Activated CD4-positive, alpha-beta T cell treated with anti-CD3 and anti-CD28 coated beads for 4 hours (primary cell): Measurements from ENCODE around the gene THG1L.
"Not testable (repeated sequence)": the region's sequence is repeated elsewhere in the genome, so short reads cannot be mapped to it uniquely, and the experiment has no call there.

ENCODE experiments used
- DNase-seq, 2 donors: peaks; one replicate each; pipeline ENCODE4 v3.0.0-alpha.2; 2020

THG1L gene

DNA sequence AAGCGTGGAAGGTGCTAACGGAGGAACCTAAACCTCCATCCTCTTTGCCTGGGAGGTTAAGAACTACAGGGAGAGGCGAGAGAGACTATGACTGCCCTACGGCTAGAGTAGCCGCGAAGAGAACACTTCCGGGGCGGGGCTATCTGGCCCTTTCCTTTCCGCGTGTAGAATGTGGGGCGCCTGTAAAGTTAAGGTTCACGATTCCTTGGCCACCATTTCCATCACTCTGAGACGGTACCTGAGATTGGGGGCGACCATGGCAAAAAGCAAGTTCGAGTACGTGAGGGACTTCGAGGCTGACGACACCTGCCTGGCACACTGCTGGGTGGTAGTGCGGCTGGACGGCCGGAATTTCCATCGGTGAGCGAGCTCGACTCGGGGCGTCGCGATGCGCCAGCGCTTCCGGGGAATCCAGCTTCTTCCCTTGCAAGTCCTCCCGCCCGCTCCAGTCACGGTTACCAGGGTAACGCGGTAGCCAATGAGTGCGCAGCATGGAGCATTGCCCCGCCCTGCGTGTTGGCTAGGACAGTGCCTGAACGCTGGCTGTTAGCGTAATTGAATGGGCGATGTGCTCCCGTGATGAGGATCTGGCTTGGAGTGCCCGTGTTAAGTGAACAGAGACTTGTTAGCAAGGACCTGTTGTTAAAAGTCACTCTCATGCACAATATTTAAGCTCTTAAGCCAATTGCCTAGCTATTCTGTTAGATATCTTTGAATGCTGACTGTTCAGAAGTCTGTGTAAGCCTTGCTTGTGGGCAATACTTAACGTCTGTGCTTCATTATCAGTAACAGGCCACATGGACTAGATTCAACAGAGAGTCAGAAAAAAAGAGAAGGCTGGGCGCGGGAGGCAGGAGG lies at the start of gene THG1L:
THG1L (plus strand) TSS at position 149 of the 858 bp plus-strand sequence; CDS start at position 170, 21 bp downstream.
- peak; percentile 97 to 99 for DNase-seq

DNA sequence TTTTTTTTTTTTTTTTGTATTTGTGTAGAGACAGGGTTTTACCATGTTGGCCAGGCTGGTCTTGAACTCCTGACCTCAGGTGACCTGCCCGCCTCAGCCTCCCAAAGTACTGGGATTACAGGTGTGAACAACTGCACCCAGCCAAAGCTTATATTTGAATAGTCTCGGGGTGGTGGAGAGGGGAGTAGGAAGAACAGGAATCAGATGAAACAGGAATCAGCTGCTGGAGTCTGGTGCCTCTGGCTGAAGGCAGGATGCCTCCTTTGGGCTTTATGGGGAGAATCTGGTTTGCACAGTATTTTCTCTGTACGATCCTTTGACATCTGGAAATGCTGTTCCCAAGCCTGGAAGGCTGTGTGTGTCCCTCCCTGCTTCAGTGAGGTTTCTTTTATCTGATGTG lies 49.0 kb upstream of the THG1L start:
- DNase-seq, result no peak

- DNase-seq, result not testable (repeated sequence)
Measured at GRCh38 chr5:157686276-157687197, 44.7 kb upstream of the THG1L start.

DNA sequence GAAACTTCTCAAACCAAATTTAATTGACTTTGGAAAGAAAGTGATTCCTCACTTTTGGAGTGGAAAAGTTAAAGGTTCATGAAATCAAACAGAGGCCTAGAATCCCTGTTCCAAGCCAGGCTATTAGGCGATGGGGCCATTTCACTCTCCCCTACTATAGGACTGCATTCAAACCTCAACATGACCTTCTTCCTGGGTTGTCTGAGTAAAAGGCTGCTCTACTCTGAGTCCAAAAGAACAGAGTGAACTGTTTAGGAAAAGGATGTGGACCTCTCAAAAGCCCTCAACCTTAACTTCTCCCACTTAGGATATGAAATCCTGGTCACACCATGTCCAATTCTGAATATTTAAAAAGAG lies 44.0 kb upstream of the THG1L start:
- DNase-seq, result no peak

GRCh38 chr5:157689942-157690689 lies 41.1 kb upstream of the THG1L start:
- DNase-seq, result peak; percentile 17 to 40

DNA sequence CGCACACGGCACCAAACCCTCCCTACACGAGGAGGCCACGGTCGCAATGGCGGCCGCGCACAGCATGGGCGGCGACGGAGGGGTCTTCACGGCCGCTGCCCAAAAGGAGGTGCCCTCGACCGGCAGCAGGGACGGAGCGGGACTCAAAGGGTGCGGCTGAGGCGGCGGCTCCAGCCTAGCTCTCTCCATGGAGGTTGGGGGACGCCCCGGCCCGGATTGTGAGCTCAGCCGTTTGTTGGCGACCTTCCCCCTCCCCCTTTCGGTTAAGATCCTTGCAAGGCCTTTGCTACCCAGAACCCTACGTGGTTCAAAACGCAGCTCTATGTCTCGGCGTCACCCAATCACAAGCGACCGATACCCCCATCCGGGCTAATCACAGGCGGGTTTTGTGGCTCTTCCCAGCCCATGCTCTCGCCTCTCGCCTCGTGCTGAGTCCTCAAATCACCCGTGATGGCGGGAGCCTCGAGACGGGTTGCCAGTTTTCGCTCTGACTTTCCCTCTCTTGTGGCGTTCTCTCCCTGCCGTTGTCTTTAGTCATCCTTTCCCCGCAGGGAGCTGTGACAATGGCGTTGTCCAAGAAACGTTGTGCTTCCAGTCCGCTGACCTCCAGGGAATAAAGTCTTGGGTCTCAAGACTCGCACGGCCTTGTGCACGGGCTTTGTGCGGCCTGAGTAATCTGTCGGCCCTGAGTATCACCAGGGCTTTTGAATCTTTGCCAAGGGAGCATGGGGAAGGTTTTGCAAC lies 40.4 kb upstream of the THG1L start:
- no peak for DNase-seq

DNA sequence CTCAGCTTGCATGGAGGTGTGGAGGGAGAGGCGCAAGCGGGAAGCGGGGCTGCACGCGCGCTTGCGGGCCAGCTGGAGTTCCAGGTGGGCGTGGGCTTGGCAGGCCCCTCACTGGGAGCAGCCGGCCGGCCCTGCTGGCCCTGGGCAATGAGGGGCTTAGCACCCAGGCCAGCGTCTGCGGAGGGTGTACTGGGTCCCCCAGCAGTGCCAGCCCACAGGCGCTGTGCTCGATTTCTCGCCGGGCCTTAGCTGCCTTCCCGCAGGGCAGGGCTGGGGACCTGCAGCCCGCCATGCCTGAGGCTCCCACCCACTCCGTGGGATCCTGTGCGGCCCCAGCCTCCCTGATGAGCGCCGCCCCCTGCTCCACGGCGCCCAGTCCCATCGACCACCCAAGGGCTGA lies 37.4 kb upstream of the THG1L start:
- DNase-seq, result not testable (repeated sequence)

DNA sequence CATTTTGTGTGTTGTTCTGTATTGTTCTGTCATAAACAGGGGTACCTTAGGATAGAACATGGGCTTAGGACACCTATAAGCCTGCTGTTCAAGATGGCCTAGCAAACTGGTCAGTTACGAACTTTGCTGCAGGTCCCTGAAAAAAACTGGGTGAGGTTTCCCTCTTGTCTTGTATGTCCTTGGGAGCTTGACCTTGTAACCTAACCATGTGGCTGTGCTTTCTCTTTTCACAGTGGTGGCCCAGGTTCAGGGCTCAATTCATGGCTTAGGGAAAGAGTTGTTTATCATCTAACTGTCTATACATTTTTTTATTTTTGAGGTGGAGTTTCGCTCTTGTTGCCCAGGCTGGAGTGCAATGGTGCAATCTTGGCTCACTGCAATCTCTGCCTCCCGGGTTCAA lies 35.1 kb upstream of the THG1L start:
- DNase-seq, result not testable (repeated sequence)

DNA sequence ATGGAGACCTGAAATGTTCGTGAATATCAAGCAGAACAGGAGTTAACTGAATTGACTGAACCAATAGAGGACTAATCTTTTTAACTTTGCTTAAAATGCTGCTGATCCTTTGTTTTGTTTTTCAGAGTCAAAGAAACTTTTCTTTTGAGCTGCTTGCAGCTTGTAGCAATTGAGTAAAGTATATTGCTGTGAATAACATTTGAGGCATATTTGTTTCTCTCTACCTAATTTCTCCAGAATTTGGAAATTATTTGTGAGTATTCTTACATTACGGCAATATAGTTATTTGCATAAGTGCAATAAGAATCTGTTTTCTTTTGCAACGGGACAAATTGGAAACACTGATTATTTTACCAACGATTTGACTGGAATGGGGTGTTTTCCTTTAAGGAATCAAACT lies 32.5 kb upstream of the THG1L start:
- not testable (repeated sequence) for DNase-seq

- DNase-seq, result no peak
Measured at GRCh38 chr5:157703736-157704135, 27.5 kb upstream of the THG1L start.

GRCh38 chr5:157708866-157709265 lies 22.4 kb upstream of the THG1L start:
- DNase-seq, result no peak

DNA sequence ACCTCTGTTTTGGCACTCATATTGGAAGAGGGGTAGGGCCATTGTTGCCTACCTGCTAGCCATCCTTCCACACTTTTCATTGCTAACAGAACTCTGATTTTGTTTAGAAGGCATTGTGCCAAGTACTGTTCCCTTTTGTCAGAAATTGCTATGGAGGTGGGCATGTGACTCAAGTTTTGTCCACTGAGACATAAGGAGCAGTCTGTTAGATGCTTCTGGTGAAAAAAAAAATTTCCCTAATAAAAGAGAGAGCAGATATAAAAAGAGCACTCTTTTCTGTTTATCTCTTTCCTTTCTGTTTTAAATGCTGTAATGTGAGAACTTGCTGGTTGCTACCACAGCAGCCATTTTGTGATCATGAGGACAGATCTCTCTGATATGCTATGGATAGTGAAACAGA lies 21.9 kb upstream of the THG1L start:
- no peak for DNase-seq

GRCh38 chr5:157710431-157710830 lies 20.8 kb upstream of the THG1L start:
- DNase-seq, result no peak

- DNase-seq, result no peak
Measured at GRCh38 chr5:157710882-157711281, 20.3 kb upstream of the THG1L start.

- no peak for DNase-seq
Measured at GRCh38 chr5:157713830-157714595, 17.2 kb upstream of the THG1L start.

DNA sequence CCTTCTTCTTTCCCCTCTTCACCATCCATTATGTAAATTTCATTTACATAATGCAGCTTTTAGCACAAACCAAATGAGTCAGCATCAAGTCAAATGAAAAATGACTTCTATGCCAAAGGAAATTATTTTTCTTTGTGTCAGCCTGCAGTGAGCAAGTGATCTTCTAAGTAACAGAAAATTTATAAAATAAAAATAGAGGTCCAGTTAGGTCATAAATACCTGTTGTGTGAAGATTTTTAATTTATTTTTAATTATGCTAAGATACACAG lies 16.7 kb upstream of the THG1L start:
- no peak for DNase-seq

DNA sequence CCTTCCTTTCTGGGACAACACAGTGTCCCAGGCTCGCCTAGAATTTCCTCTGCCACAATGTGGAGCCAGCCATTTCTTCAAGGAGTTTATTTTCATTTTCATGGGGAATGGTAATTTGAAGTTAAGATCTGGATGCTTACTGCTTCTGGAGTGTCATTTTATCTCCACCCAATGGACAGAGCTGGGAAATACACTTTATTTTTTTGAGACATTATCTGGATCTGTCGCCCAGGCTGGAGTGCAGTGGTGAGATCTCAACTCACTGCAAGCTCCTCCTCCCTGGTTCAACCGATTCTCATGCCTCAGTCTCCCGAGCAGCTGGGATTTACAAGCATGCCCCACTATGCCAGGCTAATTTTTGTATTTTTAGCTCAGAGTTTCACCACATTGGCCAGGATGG lies 12.7 kb upstream of the THG1L start:
- peak; percentile 8 to 11 for DNase-seq

DNA sequence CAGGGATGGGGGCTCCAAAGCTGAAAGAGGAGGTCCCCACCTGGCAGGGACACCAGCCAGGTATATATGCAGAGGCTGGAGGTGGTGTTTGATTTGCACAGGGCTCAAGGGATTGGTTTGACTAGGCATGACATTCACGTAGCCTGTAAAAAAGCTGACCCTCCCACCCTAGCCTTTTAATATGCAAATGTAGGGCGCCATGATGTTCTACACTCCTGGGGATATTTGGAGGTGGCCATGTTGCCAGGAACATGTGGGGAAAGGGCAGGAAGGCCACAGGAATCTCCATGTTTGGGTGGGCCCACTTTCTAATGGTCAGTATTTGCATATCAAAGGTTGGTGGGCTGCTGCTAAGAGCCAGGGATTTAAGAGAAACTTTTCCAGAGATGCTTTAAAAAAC lies 12.0 kb upstream of the THG1L start:
- no peak for DNase-seq

DNA sequence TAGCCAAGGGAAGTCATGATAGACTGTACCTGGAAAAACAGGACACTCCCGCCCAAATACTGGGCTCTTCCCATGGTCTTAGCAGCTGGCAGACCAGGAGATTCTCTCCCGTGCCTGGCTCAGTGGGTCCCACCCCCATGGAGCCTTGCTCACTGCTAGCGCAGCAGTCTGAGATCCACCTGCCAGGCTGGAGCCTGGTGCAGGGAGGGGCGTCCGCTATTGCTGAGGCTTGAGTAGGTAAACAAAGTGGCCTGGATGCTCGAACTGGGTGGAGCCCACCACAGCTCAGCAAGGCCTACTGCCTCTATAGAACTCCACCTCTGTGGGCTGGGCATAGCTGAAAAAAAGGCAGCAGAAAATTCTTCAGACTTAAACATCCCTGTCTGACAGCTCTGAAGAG lies 10.1 kb upstream of the THG1L start:
- DNase-seq, result no peak

DNA sequence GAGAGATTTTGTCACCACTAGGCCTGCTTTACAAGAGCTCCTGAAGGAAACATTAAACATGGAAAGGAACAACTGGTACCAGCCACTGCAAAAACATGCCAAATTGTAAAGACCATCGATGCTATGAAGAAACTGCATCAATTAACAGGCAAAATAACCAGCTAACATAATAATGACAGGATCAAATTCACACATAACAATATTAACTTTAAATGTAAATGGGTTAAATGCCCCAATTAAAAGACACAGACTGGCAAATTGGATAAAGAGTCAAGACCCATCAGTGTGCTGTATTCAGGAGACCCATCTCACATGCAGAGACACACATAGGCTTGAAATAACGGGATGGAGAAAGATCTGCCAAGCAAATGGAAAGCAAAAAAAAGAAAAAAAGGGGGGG lies 8.3 kb upstream of the THG1L start:
- not testable (repeated sequence) for DNase-seq

DNA sequence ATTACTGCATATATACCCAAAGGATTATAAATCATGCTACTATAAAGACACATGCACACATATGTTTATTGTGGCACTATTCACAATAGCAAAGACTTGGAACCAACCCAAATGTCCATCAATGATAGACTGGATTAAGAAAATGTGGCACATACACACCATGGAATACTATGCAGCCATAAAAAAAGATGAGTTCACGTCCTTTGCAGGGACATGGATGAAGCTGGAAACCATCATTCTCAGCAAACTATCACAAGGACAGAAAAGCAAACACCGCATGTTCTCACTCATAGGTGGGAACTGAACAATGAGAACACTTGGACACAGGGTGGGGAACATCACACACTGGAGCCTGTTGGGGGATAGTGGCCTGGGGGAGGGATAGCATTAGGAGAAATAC lies 4.6 kb upstream of the THG1L start:
- not testable (repeated sequence) for DNase-seq

DNA sequence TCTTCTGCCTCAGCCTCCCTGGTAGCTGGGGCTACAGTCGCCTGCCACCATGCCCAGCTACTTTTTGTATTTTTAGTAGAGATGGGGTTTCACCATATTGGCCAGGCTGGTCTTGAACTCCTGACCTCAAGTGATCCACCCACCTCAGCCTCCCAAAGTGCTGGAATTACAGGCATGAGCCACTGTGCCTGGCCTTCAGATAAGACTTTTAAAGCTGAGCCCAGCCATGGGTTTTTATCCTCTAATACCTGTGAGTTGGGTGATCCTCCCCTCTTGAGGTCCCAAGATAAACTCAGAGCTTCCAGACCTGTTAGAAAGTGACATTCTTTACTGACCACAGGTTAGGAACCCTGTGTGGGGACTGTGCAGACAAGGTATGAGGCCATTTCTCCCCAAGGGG lies 3.4 kb upstream of the THG1L start:
- not testable (repeated sequence) for DNase-seq
